ENCODE data around the gene MICAL3.

Gene MICAL3

GRCh38 chr22:17955590-17956379, 68.6 kb downstream of the MICAL3 start:
- TF ChIP-seq FOXP2 (optimal IDR thresholded peaks at IDR 0.05; ENCODE audit: control extremely low read depth, extremely low read length, insufficient read depth): no peak
- TF ChIP-seq EZH2 (IDR thresholded peaks at IDR 0.05): no peak
- TF ChIP-seq POLR2AphosphoS5 (IDR thresholded peaks at IDR 0.05; ENCODE audit: borderline replicate concordance, low read depth, low read length): no peak
- DNase-seq (ENCODE audit: low read depth, low spot score): no peak
- no peak overlapping the region for H3K9ac ChIP-seq (ENCODE audit: insufficient read length)
- no peaks in the 10 kb centered on the region for H3K36me3 ChIP-seq (ENCODE audit: insufficient read depth, low read length)
- H3K4me3 ChIP-seq: no peak overlapping the region
- no peaks in the 10 kb centered on the region for H3K9me3 ChIP-seq (ENCODE audit: low read depth, low read length)
- no peak overlapping the region for H3K27ac ChIP-seq

GRCh38 chr22:17954860-17955587, 69.3 kb downstream of the MICAL3 start:
- no peak overlapping the region for H3K4me3 ChIP-seq
- no peaks in the 10 kb centered on the region for H3K9me3 ChIP-seq (ENCODE audit: low read depth, low read length)
- no peak overlapping the region for H3K9ac ChIP-seq (ENCODE audit: insufficient read length)
- H3K36me3 ChIP-seq (ENCODE audit: insufficient read depth, low read length): no peaks in the 10 kb centered on the region
- TF ChIP-seq EZH2 (IDR thresholded peaks at IDR 0.05) (no peak), FOXP2 (optimal IDR thresholded peaks at IDR 0.05; ENCODE audit: control extremely low read depth, extremely low read length, insufficient read depth) (no peak), POLR2AphosphoS5 (IDR thresholded peaks at IDR 0.05; ENCODE audit: borderline replicate concordance, low read depth, low read length) (no peak)
- no peak overlapping the region for H3K27ac ChIP-seq
- no peak for DNase-seq (ENCODE audit: low read depth, low spot score)

- Histone ChIP-seq H3K36me3 (ENCODE audit: insufficient read depth, low read length) (no peaks in the 10 kb centered on the region), H3K9me3 (ENCODE audit: low read depth, low read length) (no peaks in the 10 kb centered on the region), H3K27ac (no peak overlapping the region), H3K4me3 (no peak overlapping the region), H3K9ac (ENCODE audit: insufficient read length) (no peak overlapping the region)
- TF ChIP-seq FOXP2 (optimal IDR thresholded peaks at IDR 0.05; ENCODE audit: control extremely low read depth, extremely low read length, insufficient read depth): no peak
- no peak for TF ChIP-seq POLR2AphosphoS5 (IDR thresholded peaks at IDR 0.05; ENCODE audit: borderline replicate concordance, low read depth, low read length)
- TF ChIP-seq EZH2 (IDR thresholded peaks at IDR 0.05): no peak
- DNase-seq (ENCODE audit: low read depth, low spot score): no peak
Observed at GRCh38 chr22:17954200-17954859, 70.0 kb downstream of the MICAL3 start.

- no peaks in the 10 kb centered on the region for H3K9me3 ChIP-seq (ENCODE audit: low read depth, low read length)
- no peak overlapping the region for H3K4me3 ChIP-seq
- TF ChIP-seq EZH2 (IDR thresholded peaks at IDR 0.05) (no peak), POLR2AphosphoS5 (IDR thresholded peaks at IDR 0.05; ENCODE audit: borderline replicate concordance, low read depth, low read length) (no peak), FOXP2 (optimal IDR thresholded peaks at IDR 0.05; ENCODE audit: control extremely low read depth, extremely low read length, insufficient read depth) (no peak)
- H3K27ac ChIP-seq: no peak overlapping the region
- no peaks in the 10 kb centered on the region for H3K36me3 ChIP-seq (ENCODE audit: insufficient read depth, low read length)
- no peak for DNase-seq (ENCODE audit: low read depth, low spot score)
- no peak overlapping the region for H3K9ac ChIP-seq (ENCODE audit: insufficient read length)
Observed at GRCh38 chr22:17953147-17953546, 71.2 kb downstream of the MICAL3 start.

GRCh38 chr22:17952273-17952801, 72.0 kb downstream of the MICAL3 start:
- H3K9me3 ChIP-seq (ENCODE audit: low read depth, low read length): no peaks in the 10 kb centered on the region
- TF ChIP-seq POLR2AphosphoS5 (IDR thresholded peaks at IDR 0.05; ENCODE audit: borderline replicate concordance, low read depth, low read length): no peak
- TF ChIP-seq FOXP2 (optimal IDR thresholded peaks at IDR 0.05; ENCODE audit: control extremely low read depth, extremely low read length, insufficient read depth): no peak
- TF ChIP-seq EZH2 (IDR thresholded peaks at IDR 0.05): no peak
- H3K4me3 ChIP-seq: no peak overlapping the region
- no peak overlapping the region for H3K9ac ChIP-seq (ENCODE audit: insufficient read length)
- H3K27ac ChIP-seq: no peak overlapping the region
- no peaks in the 10 kb centered on the region for H3K36me3 ChIP-seq (ENCODE audit: insufficient read depth, low read length)
- DNase-seq (ENCODE audit: low read depth, low spot score): no peak

GRCh38 chr22:17951315-17951714, 73.0 kb downstream of the MICAL3 start:
- no peaks in the 10 kb centered on the region for H3K36me3 ChIP-seq (ENCODE audit: insufficient read depth, low read length)
- no peak overlapping the region for H3K9ac ChIP-seq (ENCODE audit: insufficient read length)
- H3K27ac ChIP-seq: no peak overlapping the region
- H3K4me3 ChIP-seq: no peak overlapping the region
- no peaks in the 10 kb centered on the region for H3K9me3 ChIP-seq (ENCODE audit: low read depth, low read length)
- no peak for DNase-seq (ENCODE audit: low read depth, low spot score)
- no peak for TF ChIP-seq EZH2 (IDR thresholded peaks at IDR 0.05)

- no peaks in the 10 kb centered on the region for H3K36me3 ChIP-seq (ENCODE audit: insufficient read depth, low read length)
- H3K9me3 ChIP-seq (ENCODE audit: low read depth, low read length): no peaks in the 10 kb centered on the region
- TF ChIP-seq POLR2AphosphoS5 (IDR thresholded peaks at IDR 0.05; ENCODE audit: borderline replicate concordance, low read depth, low read length) (no peak), EZH2 (IDR thresholded peaks at IDR 0.05) (no peak), FOXP2 (optimal IDR thresholded peaks at IDR 0.05; ENCODE audit: control extremely low read depth, extremely low read length, insufficient read depth) (no peak)
- H3K4me3 ChIP-seq: no peak overlapping the region
- DNase-seq (ENCODE audit: low read depth, low spot score): no peak
- no peak overlapping the region for H3K27ac ChIP-seq
- H3K9ac ChIP-seq (ENCODE audit: insufficient read length): no peak overlapping the region
Observed at GRCh38 chr22:17950651-17951214, 73.6 kb downstream of the MICAL3 start.
